Kidney glomerular epithelial cell (primary cell): ENCODE results near the gene TTC28.
"Not testable (repeated sequence)": the region's sequence is repeated elsewhere in the genome, so short reads cannot be mapped to it uniquely, and the experiment has no call there.

Experiments
- DNase-seq: peaks from one replicate; lab custom pipeline; 2025; lab: John Stamatoyannopoulos, UW

TTC28 gene

DNA sequence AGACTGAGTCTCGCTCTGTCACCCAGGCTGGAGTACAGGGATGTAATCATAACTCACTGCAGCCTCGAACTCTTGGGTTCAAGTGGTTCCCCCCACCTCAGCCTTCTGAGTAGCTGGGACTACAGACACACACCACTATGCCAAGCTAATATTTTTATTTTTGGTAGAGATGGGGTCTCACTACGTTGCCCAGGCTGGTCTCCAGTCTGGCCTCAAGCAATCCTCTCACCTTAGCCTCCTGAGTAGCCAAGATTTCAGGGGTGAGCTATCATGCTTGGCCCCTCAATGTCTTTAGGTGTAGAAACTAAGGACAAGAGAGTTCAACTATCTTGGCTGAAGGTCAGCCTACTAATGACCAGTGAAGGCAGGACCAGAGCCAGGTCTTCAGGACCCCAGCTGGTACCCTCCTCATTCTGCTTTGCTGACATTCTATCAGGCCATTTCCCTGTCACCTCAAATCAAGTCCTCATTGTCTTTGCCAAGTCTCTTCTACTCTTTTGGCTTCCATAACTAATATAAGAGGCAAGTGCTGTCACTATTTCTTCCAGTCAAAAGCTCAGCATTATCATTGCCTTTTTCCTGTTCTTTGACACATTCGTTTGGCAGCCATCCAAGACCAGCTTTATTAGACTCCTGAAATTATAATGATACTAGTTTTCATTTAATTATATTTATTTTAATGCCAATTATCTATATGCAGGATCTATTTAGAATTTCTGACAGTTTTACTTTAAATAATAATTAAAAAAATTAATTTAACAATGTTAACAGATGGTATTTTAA lies 496.4 kb downstream of the TTC28 start:
- DNase-seq = no peak

DNA sequence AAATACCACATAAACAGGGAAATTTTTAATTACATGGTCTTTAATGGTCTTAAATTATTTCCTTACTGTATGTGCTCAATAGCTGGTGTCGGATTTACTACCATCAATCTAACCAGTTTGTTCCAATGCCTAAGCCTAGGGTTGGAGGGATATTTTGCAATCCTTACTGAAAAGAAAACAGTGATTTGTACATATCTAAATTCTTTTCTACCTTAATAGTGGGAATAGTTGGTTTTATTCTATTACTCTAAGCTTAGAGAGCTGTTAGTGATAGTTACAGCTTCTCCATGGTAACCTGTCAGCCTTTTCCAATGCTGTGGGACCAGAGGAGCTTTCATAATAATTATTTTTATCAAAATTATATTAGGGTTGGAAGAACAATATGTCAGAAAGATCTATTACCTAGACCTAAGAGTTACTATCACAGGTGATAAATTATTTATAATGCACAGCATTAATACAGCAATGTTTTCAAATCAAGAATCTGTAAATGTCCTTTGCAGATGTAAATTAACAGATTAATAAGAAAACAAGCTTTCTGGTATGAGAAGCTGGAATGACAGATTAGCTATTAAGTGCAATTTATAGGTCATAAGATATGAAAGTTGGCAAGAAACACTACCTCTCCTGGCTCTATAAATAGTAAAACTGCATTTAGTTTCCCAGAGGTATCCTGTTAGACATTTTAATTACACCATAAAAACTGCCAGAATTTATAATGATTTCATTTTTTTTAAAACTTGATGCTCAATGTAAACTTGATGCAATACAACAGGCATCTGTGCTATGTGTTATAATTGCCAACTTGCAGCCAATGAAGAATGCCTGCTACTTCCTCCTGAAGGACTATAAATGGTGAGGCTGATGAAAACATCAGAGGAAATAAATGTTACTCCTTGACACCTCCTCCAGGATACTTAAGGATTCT lies 498.6 kb downstream of the TTC28 start:
- peak; percentile 22 for DNase-seq

DNA sequence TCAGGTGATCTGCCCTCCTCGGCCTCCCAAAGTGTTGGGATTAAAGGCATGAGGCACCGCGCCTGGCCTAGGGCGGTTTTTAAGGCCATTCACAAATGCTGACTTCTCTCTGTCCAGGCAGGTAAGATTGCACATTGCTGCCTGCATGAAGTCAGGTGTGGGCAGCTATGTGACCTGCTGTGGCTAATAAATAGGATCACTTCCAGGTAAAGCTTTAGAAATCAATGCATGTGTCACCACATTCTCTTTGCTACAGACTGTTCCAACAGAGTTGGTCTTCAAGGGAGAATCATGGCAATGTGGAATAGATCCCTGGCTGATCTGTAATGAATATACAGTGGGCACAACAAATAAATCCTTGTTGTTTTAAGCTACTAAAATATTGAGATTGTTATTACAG lies 500.2 kb downstream of the TTC28 start:
- no peak for DNase-seq

DNA sequence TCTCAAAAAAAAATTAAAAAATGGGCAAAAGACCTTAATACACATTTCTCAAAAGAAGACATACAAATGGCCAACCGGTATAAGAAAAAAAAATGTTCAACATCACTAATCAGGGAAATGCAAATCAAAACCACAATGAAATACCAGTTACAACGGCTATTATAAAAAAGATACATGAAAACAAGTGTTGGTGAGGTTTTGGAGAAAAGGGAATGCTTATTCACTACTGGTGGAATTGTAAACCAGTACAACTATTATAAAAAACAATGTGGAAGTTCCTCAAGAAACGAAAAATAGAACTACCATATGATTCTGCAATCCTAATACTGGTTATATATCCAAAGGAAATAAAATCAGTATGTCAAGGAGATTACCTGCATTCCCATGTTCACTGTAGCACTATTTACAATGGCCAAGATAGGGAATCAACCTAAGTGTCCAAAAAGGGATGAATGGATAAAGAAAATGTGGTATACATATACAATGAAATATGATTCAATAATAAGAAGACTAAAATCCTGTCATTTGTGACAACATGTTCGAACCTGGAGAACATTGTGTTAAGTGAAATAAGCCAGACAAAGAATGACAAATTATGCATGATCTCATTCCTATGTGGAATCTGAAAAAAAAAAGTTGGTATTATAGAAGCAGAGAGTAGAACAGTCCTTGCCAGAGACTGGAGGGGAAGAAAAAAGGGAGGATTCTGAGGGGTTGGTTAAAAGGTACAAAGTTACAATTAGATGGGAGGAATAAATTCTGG lies 503.7 kb downstream of the TTC28 start:
- DNase-seq = no peak

DNA sequence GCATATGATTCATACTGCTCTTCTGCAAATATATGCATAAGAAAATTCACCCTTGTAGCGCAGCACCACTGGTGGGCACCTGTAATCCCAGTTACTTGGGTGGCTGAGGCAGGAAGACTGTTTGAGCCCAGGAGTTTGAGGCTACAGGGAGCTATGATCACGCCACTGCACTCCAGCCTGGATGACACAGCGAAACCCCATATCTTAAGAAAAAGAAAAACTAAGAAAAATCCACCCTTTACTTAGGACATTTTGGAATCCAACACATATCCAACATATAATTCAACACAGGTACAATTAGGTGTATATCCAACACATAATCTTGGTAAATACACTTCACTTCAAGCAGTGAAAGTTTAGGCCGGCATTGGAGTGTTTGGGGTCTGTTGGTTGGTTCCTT lies 505.1 kb downstream of the TTC28 start:
- no peak for DNase-seq

DNA sequence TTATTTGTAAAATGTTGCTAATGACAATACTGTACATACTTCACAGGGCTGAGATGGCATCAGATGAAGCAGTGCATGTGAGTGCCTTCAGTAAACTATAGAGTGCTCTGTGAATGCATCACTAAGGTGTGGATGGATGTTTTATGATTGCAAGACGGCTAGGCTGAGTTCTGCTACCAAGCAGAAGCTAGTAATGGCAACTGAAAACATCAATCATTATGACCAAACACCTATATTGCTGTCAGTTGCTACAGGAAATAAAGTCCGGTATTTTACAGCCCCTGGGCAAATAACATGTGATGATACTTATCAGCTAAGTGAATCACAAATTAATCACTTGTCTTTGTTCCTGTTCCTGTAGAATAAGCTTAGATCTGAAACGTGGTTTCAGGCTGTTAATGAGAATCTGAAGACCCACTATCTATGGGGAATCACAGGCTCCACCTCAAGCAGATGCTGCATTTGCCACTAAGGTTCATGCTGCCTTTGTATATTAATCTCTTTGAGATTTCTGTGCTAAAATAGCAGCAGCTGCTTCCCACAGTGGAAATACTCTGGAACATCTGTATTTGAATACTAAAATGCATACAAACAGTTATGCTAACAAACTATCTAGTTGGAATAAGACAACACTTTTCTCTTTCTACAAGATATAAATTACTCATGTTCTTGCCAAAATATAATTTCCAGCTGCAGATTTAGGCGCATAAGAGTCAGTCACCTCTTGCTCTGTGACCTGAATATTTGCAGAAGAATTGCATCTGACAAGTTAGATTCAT lies 506.6 kb downstream of the TTC28 start:
- DNase-seq = no peak

DNA sequence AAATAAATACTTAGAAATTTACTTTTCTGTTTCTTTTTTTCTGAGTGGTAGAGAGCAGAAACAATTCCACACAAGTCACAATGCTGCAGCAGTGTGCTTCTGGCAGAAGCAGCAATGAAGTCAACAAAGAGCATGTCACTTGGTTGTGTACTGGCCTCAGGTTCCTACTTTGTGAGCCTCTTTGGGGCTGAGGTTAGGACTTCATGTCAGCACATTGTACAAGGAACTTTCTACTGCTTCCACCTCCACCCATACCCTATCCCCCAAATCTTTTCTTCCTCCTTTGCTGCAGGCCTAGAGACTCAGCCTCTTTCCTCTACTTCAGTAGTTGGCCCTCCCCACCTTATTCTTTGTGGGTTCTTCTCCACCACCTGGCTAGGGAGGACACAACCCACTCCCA lies 507.9 kb downstream of the TTC28 start:
- no peak for DNase-seq

DNA sequence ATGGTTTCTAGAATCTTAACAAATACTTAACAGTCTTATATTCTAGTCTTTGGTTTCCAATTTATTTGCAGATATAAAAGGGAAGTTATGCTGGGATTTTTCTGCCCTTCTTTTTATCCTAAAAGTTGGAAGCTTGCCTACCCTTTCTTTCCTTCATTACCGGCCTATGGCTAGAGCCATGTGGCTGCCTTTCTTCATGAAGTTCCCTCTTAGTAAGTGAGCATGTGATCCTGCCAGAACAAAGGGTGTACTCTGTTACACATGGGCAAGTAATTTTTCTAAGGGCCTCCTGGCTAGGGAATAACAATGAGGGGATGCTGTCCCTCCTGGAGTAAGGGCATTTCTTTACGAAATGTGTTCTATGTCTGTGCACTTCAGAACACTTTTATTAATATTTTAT lies 508.5 kb downstream of the TTC28 start:
- DNase-seq = peak; percentile 19

DNA sequence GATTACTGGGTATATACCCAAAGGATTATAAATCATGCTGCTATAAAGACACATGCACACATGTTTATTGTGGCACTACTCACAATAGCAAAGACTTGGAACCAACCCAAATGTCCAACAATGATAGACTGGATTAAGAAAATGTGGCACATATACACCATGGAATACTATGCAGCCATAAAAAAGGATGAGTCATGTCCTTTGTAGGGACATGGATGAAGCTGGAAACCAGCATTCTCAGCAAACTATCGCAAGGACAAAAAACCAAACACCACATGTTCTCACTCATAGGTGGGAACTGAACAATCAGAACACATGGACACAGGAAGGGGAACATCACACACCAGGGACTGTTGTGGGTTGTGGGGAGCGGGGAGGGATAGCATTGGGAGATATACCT lies 510.3 kb downstream of the TTC28 start:
- not testable (repeated sequence) for DNase-seq

DNA sequence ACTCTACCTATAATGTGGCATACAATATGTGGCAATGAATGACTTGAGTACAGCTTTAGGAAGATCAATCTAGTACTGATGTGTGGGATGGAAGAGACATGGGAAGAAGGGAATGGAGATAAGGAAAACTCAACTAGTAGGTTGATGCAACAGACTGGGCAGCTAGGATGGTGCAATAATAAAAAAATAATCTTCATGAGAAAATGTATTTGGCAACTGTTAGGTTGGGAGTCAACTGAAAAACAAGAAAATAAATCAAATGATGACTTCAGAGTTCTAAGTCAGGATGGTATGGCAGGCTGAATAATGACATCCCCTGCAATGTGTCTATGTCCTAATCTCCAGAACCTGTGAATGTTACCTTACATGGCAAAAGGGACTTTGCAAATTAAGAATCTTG lies 523.8 kb downstream of the TTC28 start:
- no peak for DNase-seq

DNA sequence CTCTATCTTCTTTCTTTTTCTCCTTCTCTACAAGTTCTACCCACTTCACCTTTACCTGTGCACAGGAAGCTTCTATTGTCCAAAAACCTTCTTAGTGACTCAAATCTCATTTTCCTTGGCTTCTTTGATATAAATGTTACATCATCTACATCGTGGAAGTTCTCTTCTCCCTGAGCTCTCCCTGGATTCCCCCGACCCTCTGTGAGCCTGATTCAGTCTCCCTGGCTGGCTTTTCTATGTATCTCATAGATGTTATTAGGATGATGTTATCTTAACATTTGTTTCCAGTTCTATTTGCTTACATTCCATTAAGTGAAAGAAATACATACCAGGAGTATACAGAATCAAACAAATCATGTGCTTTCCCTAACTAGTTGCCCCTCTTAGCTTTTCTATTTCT lies 524.8 kb downstream of the TTC28 start:
- DNase-seq = no peak

DNA sequence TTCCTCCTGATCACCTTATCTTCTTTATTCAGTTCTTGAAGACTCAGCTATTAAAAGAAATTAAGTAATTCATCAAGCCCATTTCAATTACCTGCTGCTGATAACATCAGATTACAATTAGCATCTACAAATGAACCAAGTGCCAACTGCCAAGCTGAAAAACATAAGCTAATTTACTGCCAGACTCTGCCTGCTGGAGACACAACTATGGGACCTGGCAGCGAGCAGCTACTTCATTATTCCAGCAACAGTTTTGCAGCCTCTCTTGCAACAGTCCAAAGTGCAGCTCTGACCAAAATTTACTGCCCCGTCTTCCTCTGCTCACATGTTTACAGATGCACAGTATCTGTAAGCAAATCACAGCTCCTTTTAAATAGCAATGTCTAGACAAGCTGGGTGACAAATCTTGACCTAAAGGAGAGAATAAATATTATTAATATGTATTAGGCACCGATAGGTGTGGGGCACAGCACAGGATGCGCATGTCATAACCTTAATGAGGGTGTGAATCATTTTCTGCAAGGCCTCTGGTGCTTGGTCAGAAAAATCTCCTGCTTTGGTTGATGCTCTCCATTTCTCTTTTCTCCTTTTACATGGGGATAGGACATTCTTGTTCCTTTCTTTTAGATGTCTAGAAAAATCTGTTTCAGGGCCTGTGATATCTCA lies 528.4 kb downstream of the TTC28 start:
- DNase-seq = no peak

DNA sequence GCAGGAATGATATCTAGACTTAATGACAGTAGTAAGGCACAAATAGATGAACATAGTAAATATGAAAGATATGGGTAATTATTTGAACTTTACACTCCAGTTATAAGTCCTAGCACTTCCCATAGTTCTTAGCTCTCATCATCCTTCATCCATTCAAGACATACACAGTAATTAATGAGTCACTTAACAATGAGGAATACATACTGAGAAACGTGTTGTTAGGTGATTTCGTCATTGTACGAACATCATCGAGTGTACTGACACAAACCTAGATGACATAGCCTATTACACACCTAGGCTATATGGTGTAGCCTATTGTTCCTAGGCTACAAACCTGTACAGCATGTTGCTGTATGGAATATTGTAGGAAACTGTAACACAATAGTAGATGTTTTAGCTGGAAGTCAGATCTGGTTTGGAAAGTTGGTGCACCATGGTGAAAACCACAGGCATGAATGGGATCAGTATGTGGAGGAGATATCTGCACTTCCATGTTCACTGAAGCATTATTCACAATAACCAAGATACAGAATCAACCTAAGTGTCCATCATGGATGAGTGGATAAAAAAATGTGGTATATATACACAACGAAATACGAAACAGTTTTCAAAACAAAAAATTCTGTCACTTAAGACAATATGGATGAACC lies 530.7 kb downstream of the TTC28 start:
- DNase-seq = peak; percentile 60

DNA sequence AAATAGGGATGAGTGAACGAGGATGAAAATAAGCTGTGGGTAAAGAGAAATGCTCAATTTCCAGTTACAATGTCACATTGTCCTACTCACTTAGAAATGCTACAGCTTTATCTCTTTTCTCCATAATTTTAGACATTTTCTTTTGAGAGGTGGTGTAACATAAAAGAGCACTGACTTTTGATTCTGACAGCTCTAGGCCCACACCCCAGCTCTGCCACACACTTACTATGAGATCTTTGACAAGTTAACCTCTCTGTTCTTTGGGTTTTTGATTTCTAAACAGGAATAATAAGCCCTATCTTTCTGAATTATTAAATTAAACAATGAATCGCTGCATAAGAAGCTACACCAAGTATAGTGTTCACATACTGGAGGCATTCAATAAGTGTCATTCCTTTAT lies 532.2 kb downstream of the TTC28 start:
- DNase-seq = no peak

DNA sequence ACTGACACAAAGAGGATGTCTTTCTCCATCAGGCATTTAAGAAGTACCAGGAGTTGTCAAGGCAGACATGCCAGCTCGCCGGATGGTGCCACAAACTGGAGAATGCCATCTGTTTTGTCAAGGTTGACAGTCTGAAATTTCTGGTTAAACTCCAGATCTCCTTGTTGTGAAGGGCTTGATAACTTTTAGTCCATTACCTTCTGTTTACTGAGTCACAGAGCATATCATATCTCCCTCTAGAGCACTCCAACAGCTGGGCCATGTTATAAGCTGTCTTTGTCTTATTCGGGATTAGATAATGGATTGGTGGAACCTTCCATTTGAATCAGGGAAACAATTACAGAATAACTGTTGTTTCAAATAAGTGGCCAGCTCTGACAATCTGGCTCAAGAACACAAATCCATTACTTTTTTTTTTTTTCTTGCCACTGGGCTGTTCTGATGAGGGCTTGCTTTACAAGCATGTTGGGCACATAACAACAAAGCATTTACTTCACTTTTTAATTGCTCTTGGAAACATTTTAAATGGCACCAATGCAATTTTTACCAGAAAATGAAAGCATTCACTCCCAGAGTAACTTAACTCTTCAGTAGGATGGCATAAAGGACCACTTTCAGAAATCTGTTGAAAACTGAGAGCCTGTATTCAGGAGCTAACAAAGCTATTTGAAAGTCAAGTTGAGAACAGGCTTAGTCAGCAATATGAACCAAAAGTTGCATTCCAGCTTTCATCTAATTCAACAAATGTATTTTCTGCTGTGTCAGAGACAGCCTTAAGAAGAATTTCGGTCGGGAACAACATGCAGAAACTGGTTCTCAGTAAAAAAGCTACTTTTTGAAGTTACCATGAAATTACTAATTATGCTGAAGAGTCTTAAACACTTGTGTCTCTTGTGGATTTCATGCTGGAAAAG lies 533.0 kb downstream of the TTC28 start:
- no peak for DNase-seq

DNA sequence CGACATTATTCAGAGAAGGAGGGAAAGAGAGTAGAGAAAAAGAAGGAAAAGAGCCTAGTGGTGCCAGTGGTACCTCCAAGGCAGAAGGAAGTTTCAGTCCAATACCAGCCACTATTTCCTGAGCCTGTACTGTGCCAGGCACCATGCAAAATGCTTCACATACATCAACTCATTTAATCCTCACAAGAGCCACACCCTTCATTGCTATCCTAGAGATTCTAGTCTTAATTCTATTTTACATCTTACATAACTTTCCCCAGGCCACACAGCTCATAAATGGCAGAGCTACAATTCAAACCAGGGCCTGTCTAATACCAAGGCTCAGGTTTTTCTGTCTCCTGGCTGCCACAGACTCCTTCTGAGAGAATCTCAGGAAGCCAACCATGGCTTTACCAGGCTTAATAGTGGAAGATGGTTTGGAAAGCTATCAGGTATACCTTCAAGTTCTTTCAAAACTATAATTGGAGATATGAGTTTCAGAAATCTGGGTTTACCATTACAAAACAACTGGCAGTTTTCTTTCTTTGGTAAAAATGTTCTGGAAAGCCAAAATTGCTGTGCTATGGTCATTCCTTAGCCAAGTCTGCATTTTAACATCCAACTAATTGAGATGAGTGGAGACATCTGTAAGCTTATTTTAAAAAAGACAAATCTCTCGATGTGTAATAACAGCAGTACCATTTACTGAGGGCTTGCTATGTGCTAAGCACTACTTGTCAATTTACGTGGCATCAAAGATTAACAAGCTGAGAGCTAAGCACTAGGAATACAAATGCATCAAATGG lies 535.5 kb downstream of the TTC28 start:
- DNase-seq = no peak

DNA sequence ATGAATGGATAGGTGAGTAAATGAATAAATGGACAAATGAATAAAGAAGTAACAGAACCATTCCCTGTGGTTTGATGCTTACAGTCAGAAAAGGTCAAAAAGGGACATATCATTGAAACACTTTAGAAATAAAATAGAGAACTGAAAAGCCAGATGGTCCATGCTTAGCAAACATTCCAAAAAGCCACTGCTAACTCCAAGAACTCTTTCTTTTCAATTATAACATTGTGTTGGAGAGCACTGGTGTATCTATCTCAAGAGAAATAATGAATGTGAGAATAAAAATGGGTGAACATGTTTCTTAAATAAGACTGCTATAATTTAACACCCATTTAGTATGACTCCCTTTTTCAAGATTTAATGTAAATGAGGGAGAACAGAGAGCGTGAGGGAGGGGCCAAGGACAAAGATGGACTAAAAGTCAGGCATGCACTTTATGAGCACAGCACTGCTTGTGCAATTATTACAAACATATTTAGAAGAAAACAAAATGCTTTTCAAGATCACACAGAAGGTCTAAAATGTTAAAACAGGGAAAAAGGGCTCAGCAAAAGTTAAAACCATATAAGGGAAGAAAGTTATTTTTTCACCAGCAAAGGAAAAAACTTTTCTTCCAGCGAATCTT lies 536.3 kb downstream of the TTC28 start:
- DNase-seq = no peak

DNA sequence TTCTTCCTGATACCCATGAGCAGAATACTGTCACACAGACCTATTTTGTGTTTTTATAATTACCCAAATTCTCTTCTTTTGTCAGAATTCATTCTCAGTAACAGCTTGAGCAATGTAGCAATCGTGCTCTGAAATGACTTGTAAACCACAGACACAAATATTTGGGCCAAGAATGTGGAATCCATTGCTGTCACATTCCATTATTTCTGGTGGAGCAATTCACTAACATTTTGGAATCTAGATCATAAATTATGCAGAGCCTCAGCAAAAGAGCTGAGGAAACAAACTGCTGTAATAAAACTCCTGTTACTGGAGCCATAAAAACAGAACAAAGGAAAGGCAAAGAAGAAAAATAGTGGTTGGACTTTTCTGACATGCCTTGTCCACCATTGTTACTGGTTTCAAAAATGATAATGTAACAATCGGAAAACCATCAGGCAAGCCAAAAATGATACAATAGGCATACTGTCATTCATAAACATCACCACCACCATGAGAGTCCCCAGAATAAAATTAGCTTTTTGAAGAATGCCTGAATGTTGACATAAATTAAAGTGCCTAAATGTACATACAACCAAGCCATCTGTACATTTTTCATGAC lies 537.2 kb downstream of the TTC28 start:
- DNase-seq = peak; percentile 76
